Gastroesophageal sphincter (tissue), 4 donors: ENCODE results near the gene SLC4A8. TPM values are rescaled to one million over a fixed set of nuclear protein-coding genes. Genes with fewer than 3 reads are reported as not detected.

ENCODE experiments used
- ATAC-seq: fragments of 150-250 bp; one replicate; pipeline ENCODE4 v1.9.1; 2016; ENCODE audit warnings: mild to moderate bottlenecking, moderate library complexity
- H3K27ac ChIP-seq, 4 donors: fragments of 200-600 bp; sonication (generic) in 3 of 4; 1 replicate in 3 of 4; 2 replicates in 1 of 4; pipeline ENCODE4 v1.5.1; 2016 to 2019
- H3K27me3 ChIP-seq: fragments of 200-600 bp; sonication (generic); one replicate; pipeline ENCODE4 v1.5.1; 2019
- H3K36me3 ChIP-seq, 2 donors: fragments of 200-600 bp; sonication (generic); one replicate each; pipeline ENCODE4 v1.5.1; 2019; ENCODE audit warnings: control low read depth in 1 of 2
- H3K4me1 ChIP-seq, 3 donors: fragments of 200-600 bp; sonication (generic); 1 replicate in 2 of 3; 2 replicates in 1 of 3; pipeline ENCODE4 v1.5.1; 2016 to 2019; ENCODE audit warnings: control low read depth in 2 of 3
- H3K4me3 ChIP-seq, 2 donors: fragments of 200-600 bp; sonication (generic); one replicate each; pipeline ENCODE4 v1.5.1; 2019; ENCODE audit warnings: mild to moderate bottlenecking in 1 of 2, moderate library complexity in 1 of 2
- H3K9me3 ChIP-seq, 3 donors: fragments of 200-600 bp; sonication (generic); one replicate each; pipeline ENCODE4 v1.5.1; 2017 to 2019; ENCODE audit warnings: control low read depth in 2 of 3
- CTCF ChIP-seq, 4 experiments: fragments of 200-600 bp in 2 of 4; fragments of 450-650 bp in 2 of 4; sonication (generic) in 1 of 4; IDR thresholded peaks; one replicate each; pipeline ENCODE4 v1.5.1; 2017 to 2019; ENCODE audit warnings: antibody characterized with exemption in 4 of 4, mild to moderate bottlenecking in 2 of 4, moderate library complexity in 2 of 4
- EP300 ChIP-seq: sonication (generic); formaldehyde crosslinking; IDR thresholded peaks from one replicate; pipeline ENCODE4 v1.6.1; 2017; ENCODE audit warnings: antibody characterized with exemption, mild to moderate bottlenecking
- POLR2A ChIP-seq, 2 donors: fragments of 450-650 bp; IDR thresholded peaks; one replicate each; pipeline ENCODE4 v1.6.1; 2017; ENCODE audit warnings: antibody characterized with exemption in 2 of 2, mild to moderate bottlenecking in 2 of 2, moderate library complexity in 1 of 2
- POLR2AphosphoS5 ChIP-seq: sonication (generic); formaldehyde crosslinking; IDR thresholded peaks from one replicate; pipeline ENCODE4 v1.6.1; 2017; ENCODE audit warnings: antibody characterized with exemption
- WGBS, 2 donors: methylation state at CpG; one replicate each; pipeline ENCODE4 v1.1.5; 2018; ENCODE audit warnings: low coverage in 1 of 2; 5-methylcytosine and 5-hydroxymethylcytosine counted together
- total RNA-seq, 4 donors: library from RNA; depleted of rRNA; stranded (reverse); fragments of >200 nt; gene quantifications; one replicate each; pipeline ENCODE4 v1.1.0, GENCODE V29; 2016

The SLC4A8 gene
- total RNA-seq, 4 donors from 2014 or later, result 0.27 to 5.3 (median 0.76) TPM

- no peak overlapping the region for H3K27ac ChIP-seq
- no peaks in the 10 kb centered on the region for H3K36me3 ChIP-seq
- TF ChIP-seq POLR2A (IDR thresholded peaks at IDR 0.05) (no peak), POLR2AphosphoS5 (no peak), CTCF (IDR thresholded peaks at IDR 0.05) (no peak), EP300 (no peak)
- no peak for ATAC-seq
- no peaks in the 10 kb centered on the region for H3K9me3 ChIP-seq
- 69 to 83% methylated on average over 2 to 3 of the region's 3 CpGs for WGBS, 2 donors
- H3K4me3 ChIP-seq, result no peak overlapping the region
- no peaks in the 10 kb centered on the region for H3K4me1 ChIP-seq
- peaks cover 42% of the 10 kb centered on the region for H3K27me3 ChIP-seq
Observed at GRCh38 chr12:51529651-51529970, 105.0 kb downstream of the SLC4A8 start.

- no peak overlapping the region for H3K4me3 ChIP-seq
- TF ChIP-seq POLR2A (IDR thresholded peaks at IDR 0.05), result no peak
- no peak for TF ChIP-seq EP300
- TF ChIP-seq CTCF (IDR thresholded peaks at IDR 0.05), result no peak
- TF ChIP-seq POLR2AphosphoS5, result no peak
- peaks cover 48% of the 10 kb centered on the region for H3K27me3 ChIP-seq
- ATAC-seq, result no peak
- no peaks in the 10 kb centered on the region for H3K36me3 ChIP-seq
- no peaks in the 10 kb centered on the region for H3K9me3 ChIP-seq
- H3K27ac ChIP-seq, result no peak overlapping the region
- H3K4me1 ChIP-seq, result no peaks in the 10 kb centered on the region
- WGBS, 2 donors, result 83 to 97% methylated on average over 1 to 4 of the region's 4 CpGs
Observed at GRCh38 chr12:51530208-51530607, 105.6 kb downstream of the SLC4A8 start.

GRCh38 chr12:51531284-51531977, 106.8 kb downstream of the SLC4A8 start:
- Histone ChIP-seq H3K4me3 (no peak overlapping the region), H3K4me1 (no peaks in the 10 kb centered on the region), H3K36me3 (no peaks in the 10 kb centered on the region), H3K9me3 (no peaks in the 10 kb centered on the region), H3K27me3 (peaks cover 57% of the 10 kb centered on the region), H3K27ac (no peak overlapping the region)
- TF ChIP-seq POLR2A (IDR thresholded peaks at IDR 0.05) (no peak), EP300 (no peak), CTCF (IDR thresholded peaks at IDR 0.05) (no peak), POLR2AphosphoS5 (no peak)
- WGBS, 2 donors, result 41 to 62% methylated on average over 3 to 4 of the region's 11 CpGs
- no peak for ATAC-seq

GRCh38 chr12:51531978-51532497, 107.4 kb downstream of the SLC4A8 start:
- WGBS, 2 donors, result 0 to 14% methylated on average over 6 to 7 of the region's 11 CpGs
- peak; percentile 61 for ATAC-seq
- TF ChIP-seq CTCF (IDR thresholded peaks at IDR 0.05) (peak; percentile 73 to 89 (median 80)), POLR2A (IDR thresholded peaks at IDR 0.05) (no peak), EP300 (no peak), POLR2AphosphoS5 (no peak)
- no peak overlapping the region for H3K4me3 ChIP-seq
- no peaks in the 10 kb centered on the region for H3K4me1 ChIP-seq
- H3K9me3 ChIP-seq, result no peaks in the 10 kb centered on the region
- no peak overlapping the region for H3K27ac ChIP-seq
- peaks cover 62% of the 10 kb centered on the region for H3K27me3 ChIP-seq
- H3K36me3 ChIP-seq, result no peaks in the 10 kb centered on the region

GRCh38 chr12:51533799-51534198, 109.2 kb downstream of the SLC4A8 start:
- Histone ChIP-seq H3K27ac (no peak overlapping the region), H3K4me3 (no peak overlapping the region), H3K9me3 (no peaks in the 10 kb centered on the region), H3K27me3 (peaks cover 69% of the 10 kb centered on the region), H3K36me3 (no peaks in the 10 kb centered on the region), H3K4me1 (no peaks in the 10 kb centered on the region)
- TF ChIP-seq EP300, result no peak
- TF ChIP-seq POLR2A (IDR thresholded peaks at IDR 0.05), result no peak
- TF ChIP-seq POLR2AphosphoS5, result no peak
- TF ChIP-seq CTCF (IDR thresholded peaks at IDR 0.05), result no peak
- no peak for ATAC-seq
- no CpG with 5 or more reads among the region's 1 CpG for WGBS, 2 donors
